Activated T-cell treated with anti-CD3 and anti-CD28 coated beads, Interleukin-2, amount 50 U/mL, for 4 hours (primary cell): ENCODE data around the gene GNGT2. TPM values are rescaled to one million over a fixed set of nuclear protein-coding genes. Genes with fewer than 3 reads are reported as not detected.

Source experiments
- ATAC-seq, 2 donors: fragments of 200-7000 bp; cut with Tn5 transposase; one replicate each; pipeline ENCODE4 v1.10.0; 2021
- DNase-seq: peaks from one replicate; pipeline ENCODE4 v3.0.0-alpha.2; 2020
- H3K27me3 Mint-ChIP-seq: one replicate; pipeline ENCODE4 v1.8.0; 2021; ENCODE audit warnings: low read depth, mixed read lengths
- H3K36me3 Mint-ChIP-seq: one replicate; pipeline ENCODE4 v1.8.0; 2022; ENCODE audit warnings: mixed read lengths; ENCODE audit not compliant: insufficient read depth
- H3K4me1 Mint-ChIP-seq: one replicate; pipeline ENCODE4 v1.8.0; 2021; ENCODE audit warnings: low read depth, mixed read lengths
- H3K4me3 Mint-ChIP-seq: one replicate; pipeline ENCODE4 v1.8.0; 2021; ENCODE audit warnings: mild to moderate bottlenecking, moderate library complexity, mixed read lengths
- H3K9me3 Mint-ChIP-seq: one replicate; pipeline ENCODE4 v1.8.0; 2021; ENCODE audit warnings: mixed read lengths
- total RNA-seq, 3 donors: library from RNA; stranded (reverse); gene quantifications; one replicate each; pipeline ENCODE4 v1.2.1, GENCODE V29; 2021

GNGT2 gene
- total RNA-seq, 3 donors from 2014 or later: 8.7 to 14.8 (median 12.8) TPM

DNA sequence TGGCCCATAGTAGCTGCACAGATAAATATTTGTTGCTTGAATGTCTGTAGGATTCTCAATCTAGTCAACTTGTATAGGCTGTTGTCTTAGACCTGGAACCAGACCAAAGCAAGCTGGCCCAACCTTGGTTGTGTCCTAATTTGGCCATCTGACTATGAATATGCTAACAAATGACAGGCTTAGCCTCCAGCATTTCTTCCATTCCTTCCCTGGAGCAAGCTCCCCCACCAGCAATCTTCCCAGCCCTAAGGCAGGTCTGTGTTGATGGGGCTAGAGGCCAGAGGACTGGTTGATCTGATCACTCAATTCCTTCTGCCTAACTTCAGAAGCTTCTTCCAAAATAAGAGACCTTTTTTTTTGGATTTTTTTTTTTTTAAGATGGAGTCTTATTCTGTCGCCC is 29.6 kb upstream of the GNGT2 start:
- Mint-ChIP-seq H3K36me3 (no peaks in the 10 kb centered on the region), H3K4me3 (no peak overlapping the region), H3K9me3 (no peaks in the 10 kb centered on the region), H3K4me1 (no peaks in the 10 kb centered on the region), H3K27me3 (peaks cover 3% of the 10 kb centered on the region)
- DNase-seq (no peak), ATAC-seq (no peak)

- ATAC-seq (no peak), DNase-seq (no peak)
- Mint-ChIP-seq H3K4me3 (no peak overlapping the region), H3K36me3 (no peaks in the 10 kb centered on the region), H3K4me1 (peaks cover 5% of the 10 kb centered on the region), H3K9me3 (no peaks in the 10 kb centered on the region), H3K27me3 (peaks cover 5% of the 10 kb centered on the region)
Observed at GRCh38 chr17:49235896-49236295, 25.5 kb upstream of the GNGT2 start.

DNA sequence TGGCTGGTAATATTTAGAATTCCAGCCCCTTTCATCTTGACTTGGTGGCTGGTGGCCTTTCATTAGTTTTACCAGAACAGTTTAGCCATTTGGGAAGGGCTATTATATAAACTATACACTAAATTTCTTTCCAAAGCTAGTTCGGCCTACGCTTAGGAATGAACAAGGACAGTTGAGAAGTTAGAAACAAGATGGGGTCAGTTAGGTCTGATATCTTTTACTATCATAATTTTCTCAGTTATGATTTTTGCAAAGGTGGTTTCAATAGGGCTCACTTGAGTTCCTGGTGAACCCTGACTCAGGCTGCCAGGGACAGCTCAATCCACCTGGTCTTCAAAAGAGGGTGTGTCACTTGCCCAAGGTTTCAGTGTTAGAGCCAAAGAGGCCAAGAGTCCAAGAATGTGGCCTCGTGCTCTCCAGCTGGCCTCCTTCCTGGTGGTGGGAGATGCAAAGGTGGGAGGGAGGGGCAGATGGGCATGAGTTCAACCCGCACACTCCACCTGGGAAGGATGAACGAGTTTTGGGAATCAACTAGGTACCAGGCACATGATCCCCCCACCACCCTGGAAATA is 24.2 kb upstream of the GNGT2 start:
- Mint-ChIP-seq H3K4me1 (peaks cover 8% of the 10 kb centered on the region), H3K27me3 (peaks cover 7% of the 10 kb centered on the region), H3K4me3 (no peak overlapping the region), H3K9me3 (no peaks in the 10 kb centered on the region), H3K36me3 (no peaks in the 10 kb centered on the region)
- DNase-seq (no peak), ATAC-seq (no peak)

DNA sequence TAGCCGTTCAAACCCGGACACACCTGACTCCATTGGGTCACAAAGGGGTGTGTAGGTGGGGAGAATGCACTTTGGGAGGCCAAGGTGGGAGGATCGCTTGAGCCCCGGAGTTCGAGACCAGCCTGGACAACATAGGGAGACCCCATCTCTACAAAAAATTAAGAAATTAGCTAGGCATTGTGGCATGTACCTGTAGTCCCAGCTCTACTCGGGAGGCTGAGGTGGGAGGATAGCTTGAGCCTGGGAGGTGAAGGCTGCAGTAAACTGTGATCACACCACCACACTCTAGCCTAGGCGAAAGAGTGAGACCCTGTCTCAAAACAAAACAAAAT is 21.2 kb upstream of the GNGT2 start:
- H3K36me3 Mint-ChIP-seq: no peaks in the 10 kb centered on the region
- peaks cover 13% of the 10 kb centered on the region for H3K27me3 Mint-ChIP-seq
- ATAC-seq (no peak), DNase-seq (no peak)
- peaks cover 14% of the 10 kb centered on the region for H3K4me1 Mint-ChIP-seq
- H3K9me3 Mint-ChIP-seq: no peaks in the 10 kb centered on the region
- H3K4me3 Mint-ChIP-seq: peak overlapping the region; percentile 76

- Mint-ChIP-seq H3K27me3 (peaks cover 16% of the 10 kb centered on the region), H3K4me1 (peaks cover 14% of the 10 kb centered on the region)
Observed at GRCh38 chr17:49230636-49231562, 20.5 kb upstream of the GNGT2 start, which contains the start of gene PHOSPHO1. PHOSPHO1 (minus strand) TSS chr17:49230787; CDS start chr17:49226691, 4,096 bp downstream.

DNA sequence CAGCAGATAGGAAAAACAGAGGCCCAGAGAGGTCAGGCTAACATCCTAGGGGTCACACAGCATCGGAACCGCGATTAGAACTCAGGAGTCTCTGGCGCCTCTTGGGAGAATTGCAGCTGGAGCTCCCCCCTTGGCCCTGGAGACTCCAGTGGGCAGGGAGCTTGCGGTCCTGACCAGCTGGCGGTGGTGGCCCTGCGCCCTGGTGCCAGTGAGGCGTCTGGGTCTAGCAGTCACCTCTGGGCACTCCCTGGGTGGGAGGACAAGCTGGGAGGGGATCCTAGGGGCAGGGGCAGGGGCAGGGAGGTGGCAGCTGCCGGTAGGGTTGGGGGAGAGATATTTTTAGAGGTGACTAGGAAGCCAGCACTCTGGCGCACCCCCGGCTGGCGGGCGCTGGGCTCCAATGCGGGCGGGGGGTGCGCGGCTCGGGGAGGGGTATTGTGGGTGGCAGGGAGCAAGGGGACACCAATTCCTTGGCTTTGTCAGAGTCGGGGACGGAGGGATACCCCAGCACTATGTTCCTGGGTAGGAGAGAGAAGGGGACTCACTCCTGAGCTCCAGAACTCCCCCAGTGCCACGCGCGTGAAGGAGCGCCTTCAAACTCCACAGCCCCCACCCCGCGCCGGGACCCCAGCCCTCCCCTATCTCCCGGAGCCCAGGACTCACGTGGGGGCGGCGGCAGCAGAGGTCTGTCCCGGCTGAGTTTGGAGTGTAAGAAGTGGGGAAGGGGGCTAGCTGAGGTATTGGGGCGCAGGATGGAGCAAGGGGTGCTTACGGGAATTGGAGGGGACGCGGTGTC is 19.6 kb upstream of the GNGT2 start:
- H3K9me3 Mint-ChIP-seq: no peaks in the 10 kb centered on the region
- ATAC-seq: peak in 1 of 2 donors; percentile 1
- DNase-seq: no peak
- peaks cover 18% of the 10 kb centered on the region for H3K27me3 Mint-ChIP-seq
- peak overlapping the region; percentile 76 for H3K4me3 Mint-ChIP-seq
- H3K4me1 Mint-ChIP-seq: peaks cover 14% of the 10 kb centered on the region
- no peaks in the 10 kb centered on the region for H3K36me3 Mint-ChIP-seq

More at GRCh38 chr17:49230636-49231562, 20.5 kb upstream of the GNGT2 start, which contains the start of gene PHOSPHO1:
- ATAC-seq: peak; percentile 97 to 99
- Mint-ChIP-seq H3K9me3 (no peaks in the 10 kb centered on the region), H3K36me3 (no peaks in the 10 kb centered on the region), H3K4me3 (peak within 1 kb of the TSS; percentile 76)
- DNase-seq: peak; percentile 80

DNA sequence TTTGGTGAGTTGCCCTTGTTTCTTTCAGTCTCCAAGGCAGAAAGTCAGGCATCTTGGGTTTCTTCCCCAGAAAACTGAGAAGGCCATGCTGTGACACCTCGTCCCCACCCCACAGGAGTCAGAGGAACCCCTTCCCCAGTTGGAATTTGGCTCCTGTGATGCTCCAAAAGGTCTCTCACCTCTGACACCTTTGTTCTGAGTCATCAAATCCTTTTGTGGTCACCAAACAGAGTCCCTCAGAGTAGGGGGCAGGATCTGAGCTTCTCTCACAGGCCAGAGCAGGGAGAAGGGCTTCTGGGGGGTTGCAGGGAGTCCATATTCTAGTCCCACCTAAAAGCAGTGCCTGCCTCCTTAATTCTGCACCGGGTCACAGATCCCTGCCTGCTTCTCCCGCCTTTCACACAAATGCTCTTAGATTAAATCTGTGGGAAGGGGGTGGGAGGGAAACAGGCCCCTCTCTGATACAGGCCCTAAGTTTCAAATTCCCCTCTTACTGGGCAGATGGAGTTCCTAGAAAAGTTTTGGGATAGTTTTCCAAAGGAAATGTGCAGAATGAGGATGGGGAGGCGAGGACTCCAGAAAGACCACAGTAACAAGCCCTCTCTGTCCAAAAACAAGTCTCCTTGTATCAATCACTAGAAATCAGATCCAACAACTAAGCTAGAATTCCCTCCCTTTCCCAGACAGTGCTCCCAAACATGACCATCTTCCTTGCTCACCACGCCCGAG is 18.9 kb upstream of the GNGT2 start:
- peaks cover 22% of the 10 kb centered on the region for H3K27me3 Mint-ChIP-seq

DNA sequence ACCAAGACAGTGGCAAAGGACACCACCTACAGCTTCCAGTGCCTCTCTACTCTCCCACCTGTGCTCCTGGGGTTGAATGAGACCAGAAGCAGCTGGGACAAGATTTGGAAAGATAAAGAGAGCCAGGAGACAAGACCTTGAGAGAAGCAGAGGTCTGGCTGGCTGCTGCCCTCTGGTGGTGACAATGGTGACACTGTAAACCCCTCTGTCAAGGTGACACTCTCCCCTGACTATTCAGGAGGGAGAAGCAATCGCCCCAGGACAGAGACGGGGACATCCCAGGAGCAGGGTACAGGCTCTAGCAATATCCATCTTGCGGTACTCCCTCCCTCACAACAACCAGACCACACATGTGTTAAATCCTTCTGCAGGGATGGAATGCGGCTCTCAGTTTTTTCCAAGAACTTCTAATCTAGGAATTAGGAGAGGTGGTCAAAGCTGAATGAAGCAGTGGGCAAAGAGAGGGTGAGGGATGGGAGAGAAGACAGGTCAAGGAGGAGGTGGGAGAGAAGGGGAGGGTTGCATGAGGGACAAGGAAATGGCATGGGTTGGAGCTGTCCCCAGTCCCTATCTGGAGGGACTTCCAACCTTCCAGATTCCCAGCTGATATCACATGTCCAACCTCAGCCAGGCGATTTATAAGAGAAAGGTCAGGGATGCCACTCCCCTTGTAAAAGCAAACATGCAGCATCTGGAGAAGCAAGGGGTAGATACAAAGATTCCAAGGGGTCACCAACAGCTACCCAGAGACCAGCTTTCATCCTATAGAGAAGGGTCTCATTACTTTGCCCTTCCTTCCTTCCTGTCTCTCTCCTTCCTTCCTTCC is 17.3 kb upstream of the GNGT2 start:
- ATAC-seq (peak; percentile 31 to 46), DNase-seq (peak; percentile 81)
- no peaks in the 10 kb centered on the region for H3K9me3 Mint-ChIP-seq
- H3K4me3 Mint-ChIP-seq: no peak overlapping the region
- H3K4me1 Mint-ChIP-seq: peaks cover 29% of the 10 kb centered on the region
- peaks cover 19% of the 10 kb centered on the region for H3K27me3 Mint-ChIP-seq
- H3K36me3 Mint-ChIP-seq: peaks cover 2% of the 10 kb centered on the region

More for the DNA sequence above, 18.9 kb upstream of the GNGT2 start:
- ATAC-seq (no peak), DNase-seq (no peak)
- Mint-ChIP-seq H3K36me3 (no peaks in the 10 kb centered on the region), H3K9me3 (no peaks in the 10 kb centered on the region), H3K4me1 (peaks cover 17% of the 10 kb centered on the region), H3K4me3 (peak overlapping the region; percentile 58)

DNA sequence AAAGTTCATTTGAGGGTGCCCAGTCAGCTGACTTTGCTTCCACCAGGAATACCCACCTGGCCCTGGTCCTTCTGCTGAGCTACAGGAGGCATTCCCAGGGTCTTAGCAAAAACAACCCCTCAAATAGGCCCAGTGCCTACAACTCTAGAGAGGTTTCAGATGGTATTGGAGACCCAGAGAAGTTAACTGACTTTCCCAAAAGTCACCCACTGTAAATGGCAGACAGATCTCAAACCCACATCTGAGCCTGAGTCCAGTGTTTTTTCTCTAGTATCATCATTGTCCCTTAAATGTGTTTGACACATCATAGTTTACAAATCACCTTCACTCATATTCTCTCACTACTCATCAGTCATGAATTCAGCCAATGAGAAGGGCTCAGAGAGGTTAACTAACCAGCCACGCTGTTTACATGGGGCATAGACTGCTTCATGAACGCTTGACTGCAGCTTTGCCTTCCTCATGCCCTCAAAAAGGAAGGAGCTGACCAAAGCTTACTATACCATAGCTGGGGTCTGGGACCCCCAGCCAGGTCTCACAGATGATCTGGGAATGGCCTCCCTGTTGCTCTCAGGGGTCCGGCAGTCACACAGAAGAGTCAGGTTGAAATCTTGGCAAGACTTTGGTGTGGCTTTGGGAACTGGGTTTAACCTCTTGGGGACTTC is 16.5 kb upstream of the GNGT2 start:
- Mint-ChIP-seq H3K36me3 (peaks cover 5% of the 10 kb centered on the region), H3K27me3 (peaks cover 19% of the 10 kb centered on the region), H3K4me3 (no peak overlapping the region), H3K9me3 (no peaks in the 10 kb centered on the region), H3K4me1 (peaks cover 31% of the 10 kb centered on the region)
- no peak for DNase-seq
- no peak for ATAC-seq

DNA sequence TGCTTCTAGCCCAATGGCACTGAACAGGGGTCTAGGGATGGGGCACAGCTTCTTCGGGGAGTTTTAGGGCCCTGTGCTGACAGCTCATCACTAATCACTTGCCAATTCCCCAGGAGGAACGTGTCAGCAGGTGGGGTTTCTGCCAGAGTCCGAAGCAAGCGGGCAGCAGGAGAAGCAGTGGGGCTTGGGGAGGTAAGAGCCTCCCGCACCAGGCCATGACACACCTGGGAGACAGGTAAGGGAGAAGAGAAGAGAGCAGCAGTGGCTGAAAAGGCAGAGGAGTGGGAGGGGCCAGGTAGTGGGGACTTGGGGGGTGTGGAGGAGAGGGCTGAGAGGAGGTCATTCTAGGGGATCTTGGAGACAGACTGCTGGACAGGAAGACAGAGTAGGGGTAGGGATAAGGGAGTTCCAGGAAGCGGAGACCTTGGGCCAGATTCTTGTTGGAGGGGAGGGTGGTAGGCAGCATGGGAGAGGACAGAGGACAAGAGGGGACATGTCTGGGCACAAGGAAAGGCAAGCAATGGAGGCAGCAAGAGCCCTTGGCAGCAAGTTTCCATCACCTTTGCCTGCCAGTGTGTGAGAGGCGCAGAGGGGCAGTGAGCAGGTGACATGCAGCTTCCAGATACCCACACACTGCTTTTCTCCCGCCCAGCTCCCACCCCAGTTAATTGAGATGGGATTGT is 15.3 kb upstream of the GNGT2 start:
- no peak overlapping the region for H3K4me3 Mint-ChIP-seq
- H3K27me3 Mint-ChIP-seq: peaks cover 18% of the 10 kb centered on the region
- H3K9me3 Mint-ChIP-seq: no peaks in the 10 kb centered on the region
- no peak for DNase-seq
- ATAC-seq: no peak
- peaks cover 7% of the 10 kb centered on the region for H3K36me3 Mint-ChIP-seq
- peaks cover 26% of the 10 kb centered on the region for H3K4me1 Mint-ChIP-seq

DNA sequence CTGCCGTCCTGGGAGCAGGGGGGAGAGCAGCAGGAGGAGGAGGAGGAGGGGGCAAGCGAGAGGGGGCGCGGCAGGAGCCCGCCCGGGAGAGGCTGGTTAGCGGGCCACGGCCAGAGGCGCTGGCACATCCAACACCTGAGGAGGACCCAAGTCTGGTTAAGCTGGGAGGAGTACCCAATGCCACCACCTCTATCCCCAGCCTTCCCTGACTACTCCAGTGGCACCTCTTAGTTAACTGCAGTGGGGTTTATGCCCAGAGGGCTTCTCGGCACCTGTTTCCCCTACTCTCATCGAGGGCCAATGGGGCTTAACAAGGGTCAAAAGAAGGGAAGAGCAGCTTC is 14.6 kb upstream of the GNGT2 start:
- Mint-ChIP-seq H3K4me3 (peak overlapping the region; percentile 59), H3K9me3 (no peaks in the 10 kb centered on the region), H3K36me3 (peaks cover 9% of the 10 kb centered on the region), H3K27me3 (peaks cover 18% of the 10 kb centered on the region), H3K4me1 (peaks cover 30% of the 10 kb centered on the region)
- DNase-seq (no peak), ATAC-seq (no peak)

- H3K36me3 Mint-ChIP-seq: peaks cover 9% of the 10 kb centered on the region
- peak; percentile 35 for DNase-seq
- ATAC-seq: peak; percentile 33 to 41
- peaks cover 13% of the 10 kb centered on the region for H3K27me3 Mint-ChIP-seq
- H3K9me3 Mint-ChIP-seq: no peaks in the 10 kb centered on the region
- H3K4me1 Mint-ChIP-seq: peaks cover 31% of the 10 kb centered on the region
- peak overlapping the region; percentile 72 for H3K4me3 Mint-ChIP-seq
Observed at GRCh38 chr17:49224198-49224996, 14.0 kb upstream of the GNGT2 start.
